HEK293 (cell line): Measurements from ENCODE around the gene COPG2.

ENCODE experiments used
- IKZF3 ChIP-seq: fragments of 450-650 bp; IDR thresholded peaks from 2 replicates; pipeline ENCODE4 v1.5.0; 2018; ENCODE audit warnings: missing biosample characterization, mild to moderate bottlenecking, missing genetic modification characterization, moderate library complexity
- YY1 ChIP-seq: fragments of 450-650 bp; formaldehyde crosslinking; IDR thresholded peaks from 2 replicates; pipeline ENCODE4 v1.5.1; 2018; ENCODE audit warnings: missing biosample characterization, missing genetic modification characterization
- ZNF175 ChIP-seq: fragments of 450-650 bp; formaldehyde crosslinking; IDR thresholded peaks from 2 replicates; pipeline ENCODE4 v1.5.1; 2016; ENCODE audit warnings: missing biosample characterization, missing genetic modification characterization
- TF ChIP-seq, protein P1 (sequence below): fragments of 450-650 bp; formaldehyde crosslinking; IDR thresholded peaks from 2 replicates; pipeline ENCODE4 v1.5.1; 2016; ENCODE audit warnings: missing biosample characterization, missing genetic modification characterization
- TF ChIP-seq, protein P2 (sequence below): fragments of 450-650 bp; formaldehyde crosslinking; IDR thresholded peaks from 2 replicates; pipeline ENCODE4 v1.5.1; 2016; ENCODE audit warnings: missing biosample characterization, missing genetic modification characterization

DNA sequence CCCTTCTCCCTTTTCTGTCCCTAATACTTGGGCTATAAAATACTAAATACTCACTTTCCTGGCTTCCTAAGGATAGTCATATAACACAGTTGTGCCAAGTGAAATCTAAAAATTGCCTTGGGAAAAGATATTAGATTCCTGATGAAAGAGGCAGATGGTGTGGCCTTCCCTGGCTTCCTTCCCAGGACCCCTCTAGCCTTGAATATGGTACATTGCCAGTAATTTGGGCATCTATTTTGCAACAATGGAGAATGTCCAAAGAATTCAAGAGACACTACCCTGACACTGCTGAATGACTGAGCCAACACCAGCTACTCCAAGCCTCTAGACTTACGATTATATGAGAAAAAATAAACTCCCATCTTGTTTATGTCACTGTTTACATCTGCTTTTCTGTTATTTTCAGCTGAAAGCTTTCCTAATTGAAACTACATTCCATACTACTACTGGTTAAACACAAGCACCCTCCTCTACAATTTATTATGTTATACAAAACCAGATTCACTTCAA lies 17.9 kb downstream of the COPG2 start:
- TF ChIP-seq, protein P1, sequence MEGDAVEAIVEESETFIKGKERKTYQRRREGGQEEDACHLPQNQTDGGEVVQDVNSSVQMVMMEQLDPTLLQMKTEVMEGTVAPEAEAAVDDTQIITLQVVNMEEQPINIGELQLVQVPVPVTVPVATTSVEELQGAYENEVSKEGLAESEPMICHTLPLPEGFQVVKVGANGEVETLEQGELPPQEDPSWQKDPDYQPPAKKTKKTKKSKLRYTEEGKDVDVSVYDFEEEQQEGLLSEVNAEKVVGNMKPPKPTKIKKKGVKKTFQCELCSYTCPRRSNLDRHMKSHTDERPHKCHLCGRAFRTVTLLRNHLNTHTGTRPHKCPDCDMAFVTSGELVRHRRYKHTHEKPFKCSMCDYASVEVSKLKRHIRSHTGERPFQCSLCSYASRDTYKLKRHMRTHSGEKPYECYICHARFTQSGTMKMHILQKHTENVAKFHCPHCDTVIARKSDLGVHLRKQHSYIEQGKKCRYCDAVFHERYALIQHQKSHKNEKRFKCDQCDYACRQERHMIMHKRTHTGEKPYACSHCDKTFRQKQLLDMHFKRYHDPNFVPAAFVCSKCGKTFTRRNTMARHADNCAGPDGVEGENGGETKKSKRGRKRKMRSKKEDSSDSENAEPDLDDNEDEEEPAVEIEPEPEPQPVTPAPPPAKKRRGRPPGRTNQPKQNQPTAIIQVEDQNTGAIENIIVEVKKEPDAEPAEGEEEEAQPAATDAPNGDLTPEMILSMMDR: no peak
- TF ChIP-seq ZNF175 (tag by site-specific recombination) (no peak), IKZF3 (tag by site-specific recombination) (no peak), YY1 (tag by site-specific recombination) (no peak)
- TF ChIP-seq, protein P2, sequence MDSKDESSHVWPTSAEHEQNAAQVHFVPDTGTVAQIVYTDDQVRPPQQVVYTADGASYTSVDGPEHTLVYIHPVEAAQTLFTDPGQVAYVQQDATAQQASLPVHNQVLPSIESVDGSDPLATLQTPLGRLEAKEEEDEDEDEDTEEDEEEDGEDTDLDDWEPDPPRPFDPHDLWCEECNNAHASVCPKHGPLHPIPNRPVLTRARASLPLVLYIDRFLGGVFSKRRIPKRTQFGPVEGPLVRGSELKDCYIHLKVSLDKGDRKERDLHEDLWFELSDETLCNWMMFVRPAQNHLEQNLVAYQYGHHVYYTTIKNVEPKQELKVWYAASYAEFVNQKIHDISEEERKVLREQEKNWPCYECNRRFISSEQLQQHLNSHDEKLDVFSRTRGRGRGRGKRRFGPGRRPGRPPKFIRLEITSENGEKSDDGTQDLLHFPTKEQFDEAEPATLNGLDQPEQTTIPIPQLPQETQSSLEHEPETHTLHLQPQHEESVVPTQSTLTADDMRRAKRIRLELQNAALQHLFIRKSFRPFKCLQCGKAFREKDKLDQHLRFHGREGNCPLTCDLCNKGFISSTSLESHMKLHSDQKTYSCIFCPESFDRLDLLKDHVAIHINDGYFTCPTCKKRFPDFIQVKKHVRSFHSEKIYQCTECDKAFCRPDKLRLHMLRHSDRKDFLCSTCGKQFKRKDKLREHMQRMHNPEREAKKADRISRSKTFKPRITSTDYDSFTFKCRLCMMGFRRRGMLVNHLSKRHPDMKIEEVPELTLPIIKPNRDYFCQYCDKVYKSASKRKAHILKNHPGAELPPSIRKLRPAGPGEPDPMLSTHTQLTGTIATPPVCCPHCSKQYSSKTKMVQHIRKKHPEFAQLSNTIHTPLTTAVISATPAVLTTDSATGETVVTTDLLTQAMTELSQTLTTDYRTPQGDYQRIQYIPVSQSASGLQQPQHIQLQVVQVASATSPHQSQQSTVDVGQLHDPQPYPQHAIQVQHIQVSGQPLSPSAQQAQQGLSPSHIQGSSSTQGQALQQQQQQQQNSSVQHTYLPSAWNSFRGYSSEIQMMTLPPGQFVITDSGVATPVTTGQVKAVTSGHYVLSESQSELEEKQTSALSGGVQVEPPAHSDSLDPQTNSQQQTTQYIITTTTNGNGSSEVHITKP: no peak
